22Rv1 (cell line): ENCODE results near the gene ADAM30.

Source experiments
- ZFX ChIP-seq: fragments of 450-650 bp; IDR thresholded peaks from 2 replicates; pipeline ENCODE4 v1.6.1; 2017; ENCODE audit warnings: antibody characterized with exemption, borderline replicate concordance
- TF ChIP-seq, protein P1 (sequence below): fragments of 450-650 bp; IDR thresholded peaks from 2 replicates; pipeline ENCODE4 v1.5.1; 2017; ENCODE audit warnings: mild to moderate bottlenecking

DNA sequence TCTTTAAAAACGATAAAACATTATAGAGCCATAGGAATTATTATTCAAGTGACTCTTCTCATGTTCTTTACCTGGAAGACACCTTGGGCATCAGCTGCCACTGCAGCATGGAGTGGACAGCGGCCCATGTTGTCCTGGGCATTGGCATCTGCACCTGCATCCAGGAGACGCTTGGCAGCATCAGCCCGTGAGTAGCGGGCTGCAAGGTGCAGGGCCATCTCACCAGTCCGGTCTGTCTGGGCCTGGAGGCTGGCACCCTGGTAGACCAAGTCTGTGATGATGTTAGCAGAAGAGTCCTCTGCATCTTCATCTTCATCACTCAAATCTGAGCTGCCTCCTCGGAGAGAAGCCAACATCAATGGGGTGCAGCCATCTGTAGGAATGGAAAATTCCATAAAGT is 22.9 kb upstream of the ADAM30 start:
- TF ChIP-seq, protein P1, sequence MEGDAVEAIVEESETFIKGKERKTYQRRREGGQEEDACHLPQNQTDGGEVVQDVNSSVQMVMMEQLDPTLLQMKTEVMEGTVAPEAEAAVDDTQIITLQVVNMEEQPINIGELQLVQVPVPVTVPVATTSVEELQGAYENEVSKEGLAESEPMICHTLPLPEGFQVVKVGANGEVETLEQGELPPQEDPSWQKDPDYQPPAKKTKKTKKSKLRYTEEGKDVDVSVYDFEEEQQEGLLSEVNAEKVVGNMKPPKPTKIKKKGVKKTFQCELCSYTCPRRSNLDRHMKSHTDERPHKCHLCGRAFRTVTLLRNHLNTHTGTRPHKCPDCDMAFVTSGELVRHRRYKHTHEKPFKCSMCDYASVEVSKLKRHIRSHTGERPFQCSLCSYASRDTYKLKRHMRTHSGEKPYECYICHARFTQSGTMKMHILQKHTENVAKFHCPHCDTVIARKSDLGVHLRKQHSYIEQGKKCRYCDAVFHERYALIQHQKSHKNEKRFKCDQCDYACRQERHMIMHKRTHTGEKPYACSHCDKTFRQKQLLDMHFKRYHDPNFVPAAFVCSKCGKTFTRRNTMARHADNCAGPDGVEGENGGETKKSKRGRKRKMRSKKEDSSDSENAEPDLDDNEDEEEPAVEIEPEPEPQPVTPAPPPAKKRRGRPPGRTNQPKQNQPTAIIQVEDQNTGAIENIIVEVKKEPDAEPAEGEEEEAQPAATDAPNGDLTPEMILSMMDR: no peak
- no peak for TF ChIP-seq ZFX
